Cardiac muscle cell (in vitro differentiated cells and primary cell): ENCODE measurements around the gene PUS1. TPM values are rescaled to one million over a fixed set of nuclear protein-coding genes. Genes with fewer than 3 reads are reported as not detected.
A peak's percentile ranks its signal among the peaks of the same experiment; 100 is the strongest.

Source experiments
- DNase-seq, 2 donors: peaks; one replicate each; pipeline versions ENCODE4 v3.0.0 to v3.0.0-alpha.2; 2010 to 2017; ENCODE audit warnings: low read depth in 1 of 2, low spot score in 1 of 2
- H3K27ac ChIP-seq: fragments of 200-600 bp; sonication (generic); 2 replicates; pipeline ENCODE4 v1.5.1; 2016
- H3K27me3 ChIP-seq: fragments of 200-600 bp; sonication (generic); 2 replicates; pipeline ENCODE4 v1.6.0; 2016; ENCODE audit warnings: control low read depth
- H3K36me3 ChIP-seq: fragments of 200-600 bp; sonication (generic); 2 replicates; pipeline ENCODE4 v1.5.1; 2016; ENCODE audit warnings: control low read depth
- H3K4me1 ChIP-seq: fragments of 200-600 bp; sonication (generic); 2 replicates; pipeline ENCODE4 v1.8.1; 2017; ENCODE audit warnings: low read depth, mild to moderate bottlenecking, mixed run types
- H3K4me3 ChIP-seq: fragments of 200-600 bp; sonication (generic); 2 replicates; pipeline ENCODE4 v1.5.1; 2016; ENCODE audit warnings: mild to moderate bottlenecking
- H3K9me3 ChIP-seq: fragments of 200-600 bp; sonication (generic); 2 replicates; pipeline ENCODE4 v1.5.1; 2017; ENCODE audit warnings: low read depth, mild to moderate bottlenecking, control low read depth
- polyA plus RNA-seq: library from polyadenylated mRNA; unstranded; fragments of >200 nt; fragmentation: Nextera tagmentation; extraction: Ambion mirVana; gene quantifications from 2 replicates; pipeline ENCODE4 v1.2.1, GENCODE V29; 2016
- total RNA-seq: library from RNA; depleted of rRNA; stranded (reverse); fragments of >200 nt; gene quantifications from 2 replicates; pipeline ENCODE4 v1.2.3, GENCODE V29; 2016
- TF ChIP-seq, protein P1 (sequence below): IDR thresholded peaks from 2 replicates; pipeline ENCODE4 v1.5.1; 2012; ENCODE audit warnings: low read depth, mild to moderate bottlenecking, low read length

Gene PUS1
- total and polyA plus RNA-seq, 2 experiments from 2014 or later = 7.2 to 10.4 TPM

DNA sequence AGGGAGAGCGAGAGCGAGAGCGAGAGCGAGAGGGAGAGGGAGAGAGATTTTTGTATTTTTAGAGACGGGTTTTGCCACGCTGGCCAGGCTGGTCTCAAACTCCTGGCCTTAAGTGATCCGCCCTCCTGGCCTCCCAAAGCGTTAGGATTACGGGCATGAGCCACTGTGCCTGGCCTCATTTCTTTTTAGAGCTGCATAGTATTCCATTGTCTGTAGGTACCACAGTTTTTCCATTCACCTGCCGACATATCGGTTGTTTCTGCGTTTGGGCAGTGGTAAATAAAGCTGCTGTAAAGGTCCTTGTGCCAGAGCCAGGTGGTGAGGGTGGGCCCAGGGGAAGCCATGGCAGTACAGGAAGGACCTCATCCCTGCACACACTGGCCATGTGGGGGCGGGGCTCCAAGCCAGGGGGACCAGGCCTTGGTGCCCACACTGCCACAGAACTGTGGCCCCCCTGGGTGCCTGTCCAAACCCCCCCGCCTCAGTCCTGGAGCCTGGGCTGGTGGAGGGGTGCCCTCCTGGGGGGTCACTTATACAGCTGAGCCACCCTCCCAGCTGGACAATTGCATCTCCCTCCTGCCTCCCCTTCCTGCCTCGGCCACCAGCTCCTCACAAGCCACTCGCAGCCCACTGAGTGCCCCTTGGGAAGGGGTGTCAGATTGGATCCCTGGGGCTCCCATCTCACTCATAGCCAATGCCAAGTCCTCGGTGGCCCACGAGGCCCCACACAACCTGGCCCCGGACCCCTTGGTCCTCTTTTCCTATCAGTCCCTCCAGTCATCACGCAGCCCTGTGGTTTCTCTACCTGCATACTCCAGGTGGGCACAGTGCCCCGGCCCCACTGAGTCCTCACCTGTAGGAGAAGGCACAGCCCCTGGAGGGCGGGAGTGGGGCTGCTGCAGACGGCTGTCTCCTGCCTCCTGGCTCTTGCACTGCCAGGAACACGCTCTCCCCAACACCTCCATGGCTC, 1.7 kb upstream of the PUS1 start:
- H3K27ac ChIP-seq = no peak overlapping the region
- H3K4me1 ChIP-seq = no peaks in the 10 kb centered on the region
- TF ChIP-seq, protein P1, sequence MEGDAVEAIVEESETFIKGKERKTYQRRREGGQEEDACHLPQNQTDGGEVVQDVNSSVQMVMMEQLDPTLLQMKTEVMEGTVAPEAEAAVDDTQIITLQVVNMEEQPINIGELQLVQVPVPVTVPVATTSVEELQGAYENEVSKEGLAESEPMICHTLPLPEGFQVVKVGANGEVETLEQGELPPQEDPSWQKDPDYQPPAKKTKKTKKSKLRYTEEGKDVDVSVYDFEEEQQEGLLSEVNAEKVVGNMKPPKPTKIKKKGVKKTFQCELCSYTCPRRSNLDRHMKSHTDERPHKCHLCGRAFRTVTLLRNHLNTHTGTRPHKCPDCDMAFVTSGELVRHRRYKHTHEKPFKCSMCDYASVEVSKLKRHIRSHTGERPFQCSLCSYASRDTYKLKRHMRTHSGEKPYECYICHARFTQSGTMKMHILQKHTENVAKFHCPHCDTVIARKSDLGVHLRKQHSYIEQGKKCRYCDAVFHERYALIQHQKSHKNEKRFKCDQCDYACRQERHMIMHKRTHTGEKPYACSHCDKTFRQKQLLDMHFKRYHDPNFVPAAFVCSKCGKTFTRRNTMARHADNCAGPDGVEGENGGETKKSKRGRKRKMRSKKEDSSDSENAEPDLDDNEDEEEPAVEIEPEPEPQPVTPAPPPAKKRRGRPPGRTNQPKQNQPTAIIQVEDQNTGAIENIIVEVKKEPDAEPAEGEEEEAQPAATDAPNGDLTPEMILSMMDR = no peak
- H3K9me3 ChIP-seq = no peaks in the 10 kb centered on the region
- H3K36me3 ChIP-seq = peaks cover 2% of the 10 kb centered on the region
- H3K27me3 ChIP-seq = no peaks in the 10 kb centered on the region
- H3K4me3 ChIP-seq = no peak overlapping the region
- no peak for DNase-seq

DNA sequence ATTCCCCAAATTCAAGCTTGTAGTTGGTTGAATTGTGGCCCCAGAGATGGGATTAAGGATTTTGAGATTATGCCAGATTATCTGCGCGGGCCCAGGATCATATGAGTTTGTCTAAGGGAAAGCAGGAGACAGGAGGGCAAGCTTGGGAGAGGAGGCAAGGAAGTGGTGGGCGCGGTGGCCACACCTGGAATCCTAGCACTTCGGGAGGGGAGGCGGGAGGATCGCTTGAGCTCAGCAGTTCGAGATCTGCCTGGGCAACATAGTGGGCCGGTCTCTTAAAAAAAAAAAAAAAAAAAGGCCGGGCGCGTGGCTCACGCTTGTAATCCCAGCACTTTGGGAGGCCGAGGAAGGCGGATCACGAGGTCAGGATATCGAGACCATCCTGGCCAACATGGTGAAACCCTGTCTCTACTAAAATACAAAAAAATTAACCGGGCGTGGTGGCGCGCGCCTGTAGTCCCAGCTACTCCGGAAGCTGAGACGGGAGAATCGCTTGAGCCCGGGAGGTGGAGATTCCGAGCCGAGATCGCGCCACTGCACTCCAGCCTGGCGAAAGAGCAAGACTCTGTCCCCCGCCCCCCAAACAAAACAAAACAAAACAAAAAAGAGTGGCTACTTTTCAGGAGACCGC, 881 bp upstream of the PUS1 start:
- Histone ChIP-seq H3K9me3 (no peaks in the 10 kb centered on the region), H3K4me3 (peak overlapping the region; percentile 88), H3K27ac (no peak overlapping the region), H3K27me3 (no peaks in the 10 kb centered on the region), H3K4me1 (no peaks in the 10 kb centered on the region), H3K36me3 (peaks cover 4% of the 10 kb centered on the region)
- DNase-seq = peak; percentile 9 to 43
- TF ChIP-seq, protein P1 = no peak

DNA sequence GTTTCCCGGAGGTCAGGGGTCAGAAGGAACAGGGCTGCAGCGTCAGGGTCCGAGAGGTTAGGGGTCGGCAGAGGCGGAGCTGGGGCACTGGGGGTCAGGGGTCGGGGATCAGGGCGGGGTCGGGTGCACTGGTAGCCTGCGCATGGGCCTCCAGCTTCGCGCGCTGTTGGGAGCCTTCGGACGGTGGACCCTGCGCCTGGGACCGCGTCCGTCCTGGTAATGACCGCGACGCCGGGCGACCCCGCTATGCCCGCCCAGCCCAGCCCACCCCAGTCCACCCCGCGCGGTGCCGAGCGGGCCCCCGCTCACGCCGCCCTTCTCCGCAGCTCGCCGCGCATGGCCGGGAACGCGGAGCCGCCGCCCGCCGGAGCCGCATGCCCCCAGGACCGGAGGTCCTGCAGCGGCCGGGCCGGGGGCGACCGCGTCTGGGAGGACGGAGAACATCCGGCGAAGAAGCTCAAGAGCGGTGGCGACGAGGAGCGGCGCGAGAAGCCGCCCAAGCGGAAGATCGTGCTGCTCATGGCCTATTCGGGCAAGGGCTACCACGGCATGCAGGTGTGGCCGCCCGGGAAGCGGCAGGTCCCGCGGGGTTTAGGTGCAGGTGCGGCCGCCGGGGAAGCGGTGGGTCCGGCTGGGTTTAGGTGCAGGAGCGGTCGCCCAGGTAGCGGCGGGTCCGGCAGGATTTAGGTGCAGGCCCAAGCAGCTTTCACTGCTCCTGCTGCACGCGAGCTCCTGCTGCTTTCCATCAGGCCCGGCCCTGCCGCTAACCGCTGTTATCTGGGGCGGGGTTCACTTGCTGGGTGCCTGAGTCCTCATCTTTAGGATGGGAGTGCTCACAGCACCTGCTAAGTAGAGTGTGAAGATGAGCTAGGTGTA, 743 bp downstream of the PUS1 start:
- no peaks in the 10 kb centered on the region for H3K27me3 ChIP-seq
- H3K36me3 ChIP-seq = peaks cover 11% of the 10 kb centered on the region
- no peaks in the 10 kb centered on the region for H3K9me3 ChIP-seq
- peak overlapping the region; percentile 88 for H3K4me3 ChIP-seq
- no peaks in the 10 kb centered on the region for H3K4me1 ChIP-seq
- H3K27ac ChIP-seq = no peak overlapping the region
- DNase-seq = peak; percentile 20 to 53
- TF ChIP-seq, protein P1 = no peak

DNA sequence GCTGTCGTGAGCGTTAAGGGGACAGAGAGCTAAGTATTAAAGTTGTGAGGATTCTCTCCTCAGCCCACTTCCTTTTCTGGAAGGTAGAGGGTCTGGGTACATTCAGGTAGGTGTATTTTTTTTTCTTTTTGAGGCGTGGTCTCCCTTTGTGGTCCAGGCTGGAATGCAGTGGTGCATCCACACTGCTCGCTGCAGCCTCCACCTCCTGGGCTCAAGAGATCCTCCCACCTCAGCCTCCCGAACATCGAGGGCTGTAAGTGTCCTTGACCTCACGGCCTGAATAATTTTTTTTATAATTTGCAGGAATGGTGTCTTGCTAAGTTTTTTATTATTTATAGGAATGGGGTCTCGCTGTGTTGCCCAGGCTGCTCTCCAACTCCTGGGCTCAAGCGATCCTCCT, 1.4 kb downstream of the PUS1 start:
- no peak for DNase-seq
- Histone ChIP-seq H3K4me3 (peak overlapping the region; percentile 88), H3K36me3 (peaks cover 11% of the 10 kb centered on the region), H3K9me3 (no peaks in the 10 kb centered on the region), H3K27me3 (no peaks in the 10 kb centered on the region), H3K4me1 (no peaks in the 10 kb centered on the region), H3K27ac (no peak overlapping the region)
- TF ChIP-seq, protein P1 = no peak

DNA sequence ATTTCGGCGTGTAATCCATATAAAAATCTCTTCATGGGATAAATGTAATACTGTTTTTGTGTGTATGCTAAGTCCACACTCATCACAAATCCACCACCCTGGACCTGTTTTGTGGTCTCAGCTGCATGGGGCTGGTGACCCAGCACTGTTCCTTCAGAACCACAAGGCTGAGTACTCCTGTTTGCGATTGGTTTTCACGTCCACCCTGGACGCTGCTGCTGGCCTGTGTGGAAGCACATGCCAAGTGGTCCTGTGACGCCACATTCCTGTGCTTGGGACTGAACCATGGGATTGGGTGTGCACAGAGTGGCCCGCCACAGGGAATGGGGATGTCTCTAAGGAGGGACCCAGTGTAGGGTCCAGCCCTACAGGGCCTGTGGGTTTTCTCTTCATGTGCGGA, 4.3 kb downstream of the PUS1 start:
- no peak overlapping the region for H3K4me3 ChIP-seq
- H3K36me3 ChIP-seq = peaks cover 11% of the 10 kb centered on the region
- no peak for DNase-seq
- H3K9me3 ChIP-seq = no peaks in the 10 kb centered on the region
- no peaks in the 10 kb centered on the region for H3K4me1 ChIP-seq
- no peak overlapping the region for H3K27ac ChIP-seq
- H3K27me3 ChIP-seq = no peaks in the 10 kb centered on the region
- TF ChIP-seq, protein P1 = no peak
